ENCODE data around the gene ROBO2.

The ROBO2 gene

GRCh38 chr3:77195766-77196545 is 156.1 kb downstream of the ROBO2 start:
- H3K27ac ChIP-seq = no peak overlapping the region
- no peak for DNase-seq (ENCODE audit: low spot score)
- ChIA-PET CTCF (no interaction called here), POLR2A (ENCODE audit: low non-redundant PET) (no interaction called here)
- no peak for TF ChIP-seq CTCF (conservative IDR thresholded peaks at IDR 0.05; ENCODE audit: low read depth)

GRCh38 chr3:77197408-77197807 is 157.5 kb downstream of the ROBO2 start:
- POLR2A ChIA-PET (ENCODE audit: low non-redundant PET) = no interaction called here
- TF ChIP-seq CTCF (conservative IDR thresholded peaks at IDR 0.05; ENCODE audit: low read depth) = no peak
- no peak for DNase-seq (ENCODE audit: low spot score)
- CTCF ChIA-PET = no interaction called here
- H3K27ac ChIP-seq = no peak overlapping the region

GRCh38 chr3:77203851-77204250 is 164.0 kb downstream of the ROBO2 start:
- ChIA-PET CTCF (no interaction called here), POLR2A (ENCODE audit: low non-redundant PET) (no interaction called here)
- DNase-seq (ENCODE audit: low spot score) = no peak
- H3K27ac ChIP-seq = no peak overlapping the region
- no peak for TF ChIP-seq CTCF (conservative IDR thresholded peaks at IDR 0.05; ENCODE audit: low read depth)

DNA sequence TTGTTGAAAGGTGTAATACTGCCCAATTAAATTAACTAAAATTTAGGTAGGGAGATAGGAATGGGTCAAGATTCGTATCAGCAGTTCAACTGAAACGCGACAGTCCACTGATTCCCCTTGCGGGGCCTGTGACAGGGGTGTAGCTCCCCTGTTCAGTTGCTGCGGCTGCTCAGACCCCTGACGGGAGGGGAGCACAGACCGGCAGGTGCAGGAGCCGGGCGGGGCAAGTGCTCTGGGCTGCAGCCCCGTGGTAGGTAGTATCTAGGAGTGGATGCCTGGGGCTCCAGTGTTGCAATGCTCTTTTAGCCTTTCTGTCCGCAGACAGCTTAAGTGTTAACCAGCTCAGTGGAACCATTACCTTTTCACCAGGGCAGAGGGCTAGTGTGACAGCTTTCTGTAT is 164.9 kb downstream of the ROBO2 start:
- H3K27ac ChIP-seq = no peak overlapping the region
- no peak for DNase-seq (ENCODE audit: low spot score)
- ChIA-PET CTCF (no interaction called here), POLR2A (ENCODE audit: low non-redundant PET) (no interaction called here)
- no peak for TF ChIP-seq CTCF (conservative IDR thresholded peaks at IDR 0.05; ENCODE audit: low read depth)

GRCh38 chr3:77207753-77208152 is 167.9 kb downstream of the ROBO2 start:
- no peak for DNase-seq (ENCODE audit: low spot score)
- no peak overlapping the region for H3K27ac ChIP-seq
- ChIA-PET POLR2A (ENCODE audit: low non-redundant PET) (no interaction called here), CTCF (no interaction called here)
- no peak for TF ChIP-seq CTCF (conservative IDR thresholded peaks at IDR 0.05; ENCODE audit: low read depth)

- no peak overlapping the region for H3K27ac ChIP-seq
- no peak for DNase-seq (ENCODE audit: low spot score)
- ChIA-PET CTCF (no interaction called here), POLR2A (ENCODE audit: low non-redundant PET) (no interaction called here)
- TF ChIP-seq CTCF (conservative IDR thresholded peaks at IDR 0.05; ENCODE audit: low read depth) = no peak
These were observed 182.8 kb downstream of the ROBO2 start for GRCh38 chr3:77222701-77223100.
